HepG2 (cell line): ENCODE measurements around the gene SENP5. TPM values are rescaled to one million over a fixed set of nuclear protein-coding genes. Genes with fewer than 3 reads are reported as not detected.

Source experiments
- ATF3 ChIP-seq: sonication (generic); formaldehyde crosslinking; IDR thresholded peaks from 2 replicates; pipeline ENCODE4 v1.4.0; 2020; ENCODE audit warnings: missing genetic modification reagents
- CREBL2 ChIP-seq: sonication (generic); formaldehyde crosslinking; IDR thresholded peaks from 2 replicates; pipeline ENCODE4 v1.8.1; 2023; ENCODE audit warnings: missing genetic modification reagents, mild to moderate bottlenecking, borderline replicate concordance
- DZIP1 ChIP-seq: sonication (generic); formaldehyde crosslinking; IDR thresholded peaks from 2 replicates; pipeline ENCODE4 v1.5.0; 2020; ENCODE audit warnings: mild to moderate bottlenecking, missing genetic modification reagents
- HMGXB3 ChIP-seq: sonication (generic); formaldehyde crosslinking; IDR thresholded peaks from 2 replicates; pipeline ENCODE4 v1.4.0; 2020; ENCODE audit warnings: missing genetic modification reagents, borderline replicate concordance
- KLF9 ChIP-seq: IDR thresholded peaks from 2 replicates; pipeline ENCODE4 v1.6.1; 2016; ENCODE audit warnings: low read depth
- MBD4 ChIP-seq: IDR thresholded peaks from 2 replicates; pipeline ENCODE4 v1.6.1; 2012; ENCODE audit warnings: low read length, inconsistent platforms, borderline replicate concordance
- SIX4 ChIP-seq: sonication (generic); formaldehyde crosslinking; IDR thresholded peaks from 2 replicates; pipeline ENCODE4 v1.4.0; 2020; ENCODE audit warnings: missing genetic modification reagents
- THRA ChIP-seq: sonication (generic); formaldehyde crosslinking; IDR thresholded peaks from 2 replicates; pipeline ENCODE4 v1.4.0; 2020; ENCODE audit warnings: missing genetic modification reagents, borderline replicate concordance
- ZBTB46 ChIP-seq: sonication (generic); formaldehyde crosslinking; IDR thresholded peaks from 2 replicates; pipeline ENCODE4 v1.4.0; 2020; ENCODE audit warnings: mild to moderate bottlenecking, missing genetic modification reagents, borderline replicate concordance
- ZNF556 ChIP-seq: sonication (generic); formaldehyde crosslinking; IDR thresholded peaks from 2 replicates; pipeline ENCODE4 v1.4.0; 2020; ENCODE audit warnings: mild to moderate bottlenecking, missing genetic modification reagents, borderline replicate concordance
- ZNF563 ChIP-seq: sonication (generic); formaldehyde crosslinking; IDR thresholded peaks from 2 replicates; pipeline ENCODE4 v1.8.0; 2022; ENCODE audit warnings: mild to moderate bottlenecking, moderate library complexity, missing genetic modification reagents
- ZNF841 ChIP-seq: sonication (generic); formaldehyde crosslinking; IDR thresholded peaks from 2 replicates; pipeline ENCODE4 v1.8.1; 2023; ENCODE audit warnings: missing genetic modification reagents, borderline replicate concordance
- polyA plus RNA-seq, 8 experiments: library from polyadenylated mRNA; depleted of rRNA in 3 of 8; stranded (reverse) in 7 of 8; unstranded in 1 of 8; fragments of >200 nt; fragmentation: Illumina TruSeq in 4 of 8; extraction: Trizol in 4 of 8; gene quantifications; 2 replicates each; pipeline versions ENCODE4 v1.2.1 to v1.2.3, GENCODE V29; 2011 to 2016; ENCODE audit warnings: low read depth in 4 of 8, missing spikeins in 1 of 8, mixed read lengths in 1 of 8; ENCODE audit not compliant: insufficient read depth in 1 of 8
- total RNA-seq, 5 experiments: library from RNA; depleted of rRNA; stranded (reverse); fragments of >200 nt; fragmentation: Illumina TruSeq; extraction: Trizol; gene quantifications; 2 replicates each; pipeline ENCODE4 v1.2.3, GENCODE V29; 2016; ENCODE audit warnings: low read depth in 1 of 5

SENP5 gene
- total and polyA plus RNA-seq, 2 of the 13 experiments (the other 11 are each of a cell fraction or from before 2014, with no cell fraction given), result 17.6 to 30.9 TPM

- TF ChIP-seq HMGXB3 (CRISPR knock-in tag), result peak; percentile 34; the same call in 1 of the 2 replicates
- TF ChIP-seq ATF3, result no peak
- TF ChIP-seq ZNF841, result no peak
- TF ChIP-seq CREBL2 (CRISPR knock-in tag), result no peak
- no peak; the same call in 1 of the 2 replicates for TF ChIP-seq MBD4
- 0 out of 2 replicates have a peak, but pooled peaks have one; percentile 27 for TF ChIP-seq KLF9 (CRISPR knock-in tag)
- TF ChIP-seq DZIP1 (CRISPR knock-in tag), result no peak
- no peak for TF ChIP-seq ZNF563
- TF ChIP-seq ZNF556 (CRISPR knock-in tag), result 0 out of 2 replicates have a peak, but pooled peaks have one; percentile 58
- 0 out of 2 replicates have a peak, but pooled peaks have one; percentile 52 for TF ChIP-seq SIX4 (CRISPR knock-in tag)
- peak; percentile 16; the same call in 1 of the 2 replicates for TF ChIP-seq THRA (CRISPR knock-in tag)
- no peak; the same call in 1 of the 2 replicates for TF ChIP-seq ZBTB46 (CRISPR knock-in tag)
Measured at GRCh38 chr3:196962108-196962929, 94.6 kb downstream of the SENP5 start (continued).
